PC-3 (cell line): ENCODE measurements around the gene TENT5C. TPM values are rescaled to one million over a fixed set of nuclear protein-coding genes. Genes with fewer than 3 reads are reported as not detected.

Experiments
- ATAC-seq: fragments of 200-7000 bp; cut with Tn5 transposase; 2 replicates; pipeline ENCODE4 v1.9.1; 2020; ENCODE audit warnings: mild to moderate bottlenecking, moderate library complexity
- BruUV-seq: library from RNA; stranded (reverse); fragments of 400-500 nt; replicated peaks from 2 replicates; lab custom pipeline; 2021; lab: Mats Ljungman, UMichigan
- CTCF ChIA-PET: fragments of 300-600 bp; sonication (Branson Sonifier 250); formaldehyde crosslinking; loops from one replicate; lab custom pipeline; 2022; ENCODE audit warnings: antibody characterized with exemption; lab: Charles Lee
- POLR2A ChIA-PET: fragments of 300-600 bp; sonication (Branson Sonifier 250); formaldehyde crosslinking; loops from one replicate; lab custom pipeline; 2022; ENCODE audit warnings: antibody characterized with exemption; ENCODE audit not compliant: unreplicated experiment; lab: Charles Lee
- DNase-seq: peaks from one replicate; pipeline ENCODE4 v3.0.0-alpha.2; 2015
- H2AFZ ChIP-seq: fragments of 300-600 bp; sonication (generic); 2 replicates; pipeline ENCODE4 v1.6.0; 2016; ENCODE audit warnings: antibody characterized with exemption, low read length
- H3F3A ChIP-seq: fragments of 300-600 bp; sonication (generic); one replicate; pipeline ENCODE4 v1.6.0; 2017; ENCODE audit warnings: antibody characterized with exemption, low read length, control low read depth, mild to moderate bottlenecking; ENCODE audit not compliant: unreplicated experiment
- H3K27ac ChIP-seq: fragments of 300-600 bp; sonication (generic); 2 replicates; pipeline ENCODE4 v1.5.1; 2016; ENCODE audit warnings: mild to moderate bottlenecking, low read length
- H3K27me3 ChIP-seq: fragments of 300-600 bp; sonication (generic); 2 replicates; pipeline ENCODE4 v1.6.1; 2016; ENCODE audit warnings: low read length, mixed read lengths
- H3K36me3 ChIP-seq: fragments of 300-600 bp; sonication (generic); 2 replicates; pipeline ENCODE4 v1.6.1; 2016; ENCODE audit warnings: low read depth, mixed run types, low read length, mixed read lengths
- H3K4me1 ChIP-seq: fragments of 300-600 bp; sonication (generic); 2 replicates; pipeline ENCODE4 v1.5.1; 2016; ENCODE audit warnings: low read length; ENCODE audit not compliant: insufficient read depth
- H3K4me2 ChIP-seq: fragments of 300-600 bp; sonication (generic); 2 replicates; pipeline ENCODE4 v1.6.0; 2016; ENCODE audit warnings: low read length
- H3K4me3 ChIP-seq: fragments of 300-600 bp; sonication (generic); 2 replicates; pipeline ENCODE4 v1.5.1; 2016; ENCODE audit warnings: mild to moderate bottlenecking, low read length, mixed read lengths
- H3K79me2 ChIP-seq: fragments of 300-600 bp; sonication (generic); 2 replicates; pipeline ENCODE4 v1.6.1; 2017; ENCODE audit warnings: low read length, mixed read lengths
- H3K9ac ChIP-seq: fragments of 300-600 bp; sonication (generic); 2 replicates; pipeline ENCODE4 v1.6.0; 2016; ENCODE audit warnings: mild to moderate bottlenecking, low read length
- H3K9me2 ChIP-seq: fragments of 300-600 bp; sonication (generic); replicated peaks from 2 replicates; pipeline ENCODE4 v1.6.1; 2016; ENCODE audit warnings: mixed run types, low read length, mixed read lengths
- H3K9me3 ChIP-seq: fragments of 300-600 bp; sonication (generic); 2 replicates; pipeline ENCODE4 v1.6.1; 2016; ENCODE audit warnings: low read length, mixed read lengths
- H4K20me1 ChIP-seq: fragments of 300-600 bp; sonication (generic); 2 replicates; pipeline ENCODE4 v1.6.1; 2016; ENCODE audit warnings: low read length, mixed read lengths
- EZH2 ChIP-seq: fragments of 300-600 bp; sonication (generic); IDR thresholded peaks from one replicate; pipeline ENCODE4 v1.6.1; 2017; ENCODE audit warnings: antibody characterized with exemption, mild to moderate bottlenecking, low read length; ENCODE audit not compliant: unreplicated experiment
- EZH2phosphoT487 ChIP-seq: fragments of 300-600 bp; sonication (generic); IDR thresholded peaks from 2 replicates; pipeline ENCODE4 v1.6.1; 2018; ENCODE audit warnings: mild to moderate bottlenecking, antibody characterized with exemption, low read length, borderline replicate concordance
- intact Hi-C: fragments of 100-400 bp; cut with micrococcal nuclease; formaldehyde crosslinking; loops from 2 replicates; pipeline ENCODE4 v1.9.0; 2023
- total RNA-seq: library from RNA; depleted of rRNA; stranded (reverse); fragments of >200 nt; gene quantifications from 2 replicates; pipeline ENCODE4 v1.2.3, GENCODE V29; 2014
- TF ChIP-seq, protein P1 (sequence below): fragments of 300-600 bp; sonication (generic); conservative IDR thresholded peaks from 2 replicates; pipeline ENCODE4 v1.5.1; 2017; ENCODE audit warnings: antibody characterized with exemption, low read depth, mild to moderate bottlenecking, low read length

Gene TENT5C
- total RNA-seq, 1 experiment from 2014 or later = 2.4 TPM

DNA sequence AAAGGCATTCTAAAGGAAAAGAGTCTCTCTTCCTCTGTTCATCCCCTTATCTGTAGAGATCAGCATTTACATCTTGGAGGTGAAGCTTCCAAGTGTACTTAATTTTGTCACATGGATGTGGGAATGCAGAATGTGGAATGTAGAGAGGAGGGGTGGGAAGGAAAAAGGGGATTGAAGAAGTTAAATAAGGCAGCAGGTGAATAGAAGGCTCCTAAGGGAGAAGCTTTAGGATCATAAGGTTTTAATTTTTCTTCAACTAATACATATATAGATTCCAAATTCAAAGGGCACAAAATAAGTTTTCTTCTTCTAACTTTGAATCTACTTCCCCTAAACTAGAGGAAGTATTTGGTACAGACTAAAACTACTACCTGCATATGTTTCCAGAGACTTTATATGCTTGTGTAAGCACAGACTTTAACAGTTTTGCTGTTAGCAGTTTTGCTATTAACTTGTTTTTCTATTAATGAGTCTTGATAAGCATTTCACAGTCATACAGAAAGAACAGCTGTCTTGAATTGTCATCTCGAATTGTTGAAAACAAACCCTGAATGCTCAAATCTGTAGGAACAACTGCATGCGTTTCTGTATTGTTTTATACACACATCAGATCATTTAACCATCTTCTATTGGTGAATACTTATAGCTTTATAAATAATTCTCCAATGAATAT lies 12.7 kb downstream of the TENT5C start:
- no peak for DNase-seq
- Histone ChIP-seq H3K4me3 (no peak overlapping the region), H3K4me1 (0 out of 2 replicates have a peak, but pooled peaks cover 3% of the 10 kb centered on the region), H3K27me3 (no peaks in the 10 kb centered on the region), H3F3A (no peaks in the 10 kb centered on the region), H3K9me3 (no peaks in the 10 kb centered on the region), H3K9ac (no peak overlapping the region), H3K27ac (no peak overlapping the region), H4K20me1 (no peaks in the 10 kb centered on the region), H3K79me2 (no peaks in the 10 kb centered on the region), H3K36me3 (no peaks in the 10 kb centered on the region), H2AFZ (no peak overlapping the region), H3K4me2 (no peak overlapping the region), H3K9me2 (no peaks in the 10 kb centered on the region)
- TF ChIP-seq EZH2 = no peak
- TF ChIP-seq, protein P1, sequence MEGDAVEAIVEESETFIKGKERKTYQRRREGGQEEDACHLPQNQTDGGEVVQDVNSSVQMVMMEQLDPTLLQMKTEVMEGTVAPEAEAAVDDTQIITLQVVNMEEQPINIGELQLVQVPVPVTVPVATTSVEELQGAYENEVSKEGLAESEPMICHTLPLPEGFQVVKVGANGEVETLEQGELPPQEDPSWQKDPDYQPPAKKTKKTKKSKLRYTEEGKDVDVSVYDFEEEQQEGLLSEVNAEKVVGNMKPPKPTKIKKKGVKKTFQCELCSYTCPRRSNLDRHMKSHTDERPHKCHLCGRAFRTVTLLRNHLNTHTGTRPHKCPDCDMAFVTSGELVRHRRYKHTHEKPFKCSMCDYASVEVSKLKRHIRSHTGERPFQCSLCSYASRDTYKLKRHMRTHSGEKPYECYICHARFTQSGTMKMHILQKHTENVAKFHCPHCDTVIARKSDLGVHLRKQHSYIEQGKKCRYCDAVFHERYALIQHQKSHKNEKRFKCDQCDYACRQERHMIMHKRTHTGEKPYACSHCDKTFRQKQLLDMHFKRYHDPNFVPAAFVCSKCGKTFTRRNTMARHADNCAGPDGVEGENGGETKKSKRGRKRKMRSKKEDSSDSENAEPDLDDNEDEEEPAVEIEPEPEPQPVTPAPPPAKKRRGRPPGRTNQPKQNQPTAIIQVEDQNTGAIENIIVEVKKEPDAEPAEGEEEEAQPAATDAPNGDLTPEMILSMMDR = no peak
- no peak for TF ChIP-seq EZH2phosphoT487
- POLR2A ChIA-PET = interaction anchor here (0.7 kb wide), 1 partner anchor 56 kb away, joined by 3 read pairs; no protein-coding TSS in a partner anchor
- ATAC-seq = no peak
- intact Hi-C loops = no loop called here
- CTCF ChIA-PET = no interaction called here
- BruUV-seq = no TSS peak

DNA sequence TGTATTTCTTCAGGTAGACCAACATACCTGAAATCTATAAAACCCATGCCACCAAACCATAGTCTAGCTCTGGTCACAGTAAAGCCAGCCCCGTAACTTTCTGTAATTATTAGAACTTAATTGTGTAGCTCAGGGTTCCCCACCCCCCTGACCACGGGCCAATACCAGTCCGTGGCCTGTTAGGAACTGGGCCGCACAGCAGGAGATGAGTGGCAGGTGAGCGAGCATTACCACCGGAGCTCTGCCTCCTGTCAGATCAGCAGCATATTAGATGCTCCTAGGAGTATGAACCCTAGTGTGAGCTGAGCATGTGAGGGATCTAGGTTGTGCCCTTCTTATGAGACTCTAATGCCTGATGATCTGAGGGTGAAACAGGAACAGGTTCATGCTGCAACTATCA lies 14.6 kb downstream of the TENT5C start:
- no TSS peak for BruUV-seq
- no peak overlapping the region for H3K27ac ChIP-seq
- H3K4me2 ChIP-seq = no peak overlapping the region
- no peak overlapping the region for H2AFZ ChIP-seq
- H3K79me2 ChIP-seq = no peaks in the 10 kb centered on the region
- H3K9me2 ChIP-seq = no peaks in the 10 kb centered on the region
- H3K36me3 ChIP-seq = no peaks in the 10 kb centered on the region
- H3K9me3 ChIP-seq = no peaks in the 10 kb centered on the region
- H3K9ac ChIP-seq = no peak overlapping the region
- H3K27me3 ChIP-seq = no peaks in the 10 kb centered on the region
- ChIA-PET CTCF (interaction anchor here (0.6 kb wide), 1 partner anchor 554 kb away, joined by 3 read pairs; no protein-coding TSS in a partner anchor), POLR2A (no interaction called here)
- H3F3A ChIP-seq = no peaks in the 10 kb centered on the region
- TF ChIP-seq, protein P1 = no peak
- TF ChIP-seq EZH2phosphoT487 = no peak
- ATAC-seq (no peak), DNase-seq (no peak)
- intact Hi-C loops = no loop called here
- no peaks in the 10 kb centered on the region for H3K4me1 ChIP-seq
- H4K20me1 ChIP-seq = no peaks in the 10 kb centered on the region
- no peak overlapping the region for H3K4me3 ChIP-seq

DNA sequence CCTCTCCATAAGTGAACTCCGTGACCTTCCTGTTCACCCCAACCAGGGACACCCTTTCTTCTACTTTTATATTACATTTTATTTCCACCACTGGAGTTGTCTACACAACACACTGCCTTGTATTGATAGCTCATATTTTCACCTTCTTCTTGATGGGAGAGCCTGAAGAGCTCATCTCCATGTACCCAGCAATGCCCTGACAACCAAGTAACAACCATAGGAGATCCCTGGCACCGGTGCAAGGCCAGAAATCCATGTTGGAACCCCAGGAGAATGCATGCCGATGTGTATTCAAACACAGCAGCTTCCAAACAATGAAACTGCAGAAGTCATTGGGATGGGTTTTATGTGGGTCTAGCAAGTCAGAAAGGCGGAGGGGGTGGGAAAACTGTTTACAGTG lies 15.5 kb downstream of the TENT5C start:
- Histone ChIP-seq H3K27ac (no peak overlapping the region), H2AFZ (no peak overlapping the region), H3K9ac (no peak overlapping the region), H3K9me2 (no peaks in the 10 kb centered on the region), H3K4me3 (no peak overlapping the region), H3K27me3 (no peaks in the 10 kb centered on the region), H3F3A (no peaks in the 10 kb centered on the region), H3K4me1 (no peaks in the 10 kb centered on the region), H4K20me1 (no peaks in the 10 kb centered on the region), H3K9me3 (no peaks in the 10 kb centered on the region), H3K36me3 (no peaks in the 10 kb centered on the region), H3K4me2 (no peak overlapping the region), H3K79me2 (no peaks in the 10 kb centered on the region)
- ChIA-PET POLR2A (no interaction called here), CTCF (no interaction called here)
- TF ChIP-seq, protein P1 = no peak
- TF ChIP-seq EZH2phosphoT487 = no peak
- no peak for TF ChIP-seq EZH2
- DNase-seq = no peak
- intact Hi-C loops = no loop called here
- BruUV-seq = no TSS peak
- ATAC-seq = no peak
